NB4 (cell line): ENCODE results near the gene EIF6.

ENCODE experiments used
- MYC ChIP-seq: IDR thresholded peaks from 2 replicates; pipeline ENCODE4 v1.6.1; 2011; ENCODE audit warnings: low read depth, low read length
- POLR2A ChIP-seq: IDR thresholded peaks from 2 replicates; pipeline ENCODE4 v1.6.1; 2011; ENCODE audit warnings: mild to moderate bottlenecking; ENCODE audit not compliant: insufficient read length; ENCODE audit errors: extremely low read depth
- TF ChIP-seq, protein P1 (sequence below): IDR thresholded peaks from one replicate; pipeline ENCODE4 v1.5.1; 2012; ENCODE audit warnings: low read depth, low read length
- TF ChIP-seq, protein P2 (sequence below): IDR thresholded peaks from 2 replicates; pipeline ENCODE4 v1.6.1; 2011; ENCODE audit warnings: low read depth, low read length

- TF ChIP-seq MYC (no peak), POLR2A (no peak)
- TF ChIP-seq, protein P1, sequence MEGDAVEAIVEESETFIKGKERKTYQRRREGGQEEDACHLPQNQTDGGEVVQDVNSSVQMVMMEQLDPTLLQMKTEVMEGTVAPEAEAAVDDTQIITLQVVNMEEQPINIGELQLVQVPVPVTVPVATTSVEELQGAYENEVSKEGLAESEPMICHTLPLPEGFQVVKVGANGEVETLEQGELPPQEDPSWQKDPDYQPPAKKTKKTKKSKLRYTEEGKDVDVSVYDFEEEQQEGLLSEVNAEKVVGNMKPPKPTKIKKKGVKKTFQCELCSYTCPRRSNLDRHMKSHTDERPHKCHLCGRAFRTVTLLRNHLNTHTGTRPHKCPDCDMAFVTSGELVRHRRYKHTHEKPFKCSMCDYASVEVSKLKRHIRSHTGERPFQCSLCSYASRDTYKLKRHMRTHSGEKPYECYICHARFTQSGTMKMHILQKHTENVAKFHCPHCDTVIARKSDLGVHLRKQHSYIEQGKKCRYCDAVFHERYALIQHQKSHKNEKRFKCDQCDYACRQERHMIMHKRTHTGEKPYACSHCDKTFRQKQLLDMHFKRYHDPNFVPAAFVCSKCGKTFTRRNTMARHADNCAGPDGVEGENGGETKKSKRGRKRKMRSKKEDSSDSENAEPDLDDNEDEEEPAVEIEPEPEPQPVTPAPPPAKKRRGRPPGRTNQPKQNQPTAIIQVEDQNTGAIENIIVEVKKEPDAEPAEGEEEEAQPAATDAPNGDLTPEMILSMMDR, result no peak
- TF ChIP-seq, protein P2, sequence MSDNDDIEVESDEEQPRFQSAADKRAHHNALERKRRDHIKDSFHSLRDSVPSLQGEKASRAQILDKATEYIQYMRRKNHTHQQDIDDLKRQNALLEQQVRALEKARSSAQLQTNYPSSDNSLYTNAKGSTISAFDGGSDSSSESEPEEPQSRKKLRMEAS, result no peak
Observed at GRCh38 chr20:35295674-35296073, 11.1 kb upstream of the EIF6 start.
